T-helper 2 cell treated with Interferon-gamma antibody and Interleukin-4, amounts not matched to agents 100 ng/mL and 5 ng/mL, for 36 hours (primary cell): ENCODE results near the gene PNPLA7. TPM values are rescaled to one million over a fixed set of nuclear protein-coding genes. Genes with fewer than 3 reads are reported as not detected.
"Not testable (repeated sequence)": the region's sequence is repeated elsewhere in the genome, so short reads cannot be mapped to it uniquely, and the experiment has no call there.

Experiments
- intact Hi-C: fragments of 100-400 bp; cut with micrococcal nuclease; formaldehyde crosslinking; loops from one replicate; pipeline ENCODE4 v1.15.1; 2023
- total RNA-seq: library from RNA; stranded (reverse); gene quantifications from 2 replicates; pipeline ENCODE4 v1.2.3, GENCODE V29; 2022

Gene PNPLA7
- total RNA-seq, 1 donor from 2014 or later: 3.0 TPM

DNA sequence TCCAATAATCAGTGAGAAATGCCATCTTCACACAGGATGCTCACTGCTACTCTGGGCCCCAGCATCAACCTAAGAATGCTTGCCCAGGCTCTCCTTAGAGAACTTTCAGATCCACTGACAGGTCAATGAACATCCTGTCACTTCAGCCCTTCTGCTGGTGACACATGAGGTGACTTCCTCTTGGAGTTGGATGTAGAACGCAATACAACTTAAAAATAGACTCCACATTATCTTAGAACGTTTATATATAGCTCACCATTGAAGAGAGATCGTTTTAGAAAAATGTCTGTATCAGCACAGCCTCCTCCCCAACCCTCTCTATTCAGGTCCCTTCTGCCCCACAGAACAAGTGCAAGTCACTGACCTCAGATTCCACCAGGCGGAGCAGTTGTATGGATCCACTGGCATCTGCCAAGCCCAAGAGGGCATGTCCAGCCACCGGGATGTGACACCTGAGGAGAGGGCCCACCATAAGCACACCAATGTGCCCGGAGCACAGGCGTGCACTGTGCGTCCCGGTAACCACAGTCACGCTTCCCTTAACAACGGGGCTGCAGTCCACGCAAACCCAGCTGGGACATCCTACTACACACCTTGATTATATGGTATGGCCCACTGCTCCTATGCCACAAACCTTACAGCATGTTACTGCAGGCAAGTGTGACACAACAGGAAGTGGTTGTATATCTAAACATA is 25.7 kb upstream of the PNPLA7 start:
- intact Hi-C loops: no loop called here

- intact Hi-C loops: no loop called here
Observed at GRCh38 chr9:137575364-137575715, 25.1 kb upstream of the PNPLA7 start.

GRCh38 chr9:137574192-137574591 is 24.0 kb upstream of the PNPLA7 start:
- intact Hi-C loops: no loop called here

DNA sequence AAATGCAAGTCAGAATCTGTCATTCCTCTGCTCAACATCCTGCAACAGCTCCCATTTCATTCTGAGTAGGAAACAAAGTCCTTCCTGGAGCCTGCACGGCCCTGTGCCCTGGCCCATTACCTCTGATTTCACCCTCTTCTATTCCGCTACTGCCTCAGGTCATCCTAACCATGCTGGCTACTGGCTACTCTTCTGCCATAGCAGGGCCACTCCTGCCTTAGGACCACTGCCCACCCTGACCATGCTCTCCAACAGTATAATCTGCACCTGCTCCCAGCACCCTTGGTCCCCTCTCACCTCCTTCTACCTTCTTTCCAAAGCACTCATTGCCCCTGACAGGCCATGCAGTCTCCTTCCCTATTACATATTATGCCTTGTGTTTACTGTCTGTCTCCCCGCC is 20.4 kb upstream of the PNPLA7 start:
- intact Hi-C loops: no loop called here

- intact Hi-C loops: no loop called here
Observed at GRCh38 chr9:137569609-137570203, 19.5 kb upstream of the PNPLA7 start.

DNA sequence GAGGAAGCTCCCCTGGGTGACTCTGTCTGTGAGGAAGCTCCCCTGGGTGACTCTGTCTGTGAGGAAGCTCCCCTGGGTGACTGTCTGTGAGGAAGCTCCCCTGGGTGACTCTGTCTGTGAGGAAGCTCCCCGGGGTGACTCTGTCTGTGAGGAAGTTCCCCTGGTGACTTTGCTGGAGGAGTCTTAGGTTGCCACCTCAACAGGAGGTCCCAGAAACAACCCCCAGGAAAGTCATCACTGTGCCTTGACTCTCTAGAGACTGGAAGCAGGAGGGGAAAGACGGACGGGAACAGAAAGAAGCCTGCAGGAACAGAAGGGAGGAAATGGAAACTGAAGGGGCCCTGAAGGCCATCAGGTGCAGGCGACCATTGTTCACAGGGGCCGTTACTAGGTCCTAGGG is 18.2 kb upstream of the PNPLA7 start:
- intact Hi-C loops: not testable (repeated sequence)

DNA sequence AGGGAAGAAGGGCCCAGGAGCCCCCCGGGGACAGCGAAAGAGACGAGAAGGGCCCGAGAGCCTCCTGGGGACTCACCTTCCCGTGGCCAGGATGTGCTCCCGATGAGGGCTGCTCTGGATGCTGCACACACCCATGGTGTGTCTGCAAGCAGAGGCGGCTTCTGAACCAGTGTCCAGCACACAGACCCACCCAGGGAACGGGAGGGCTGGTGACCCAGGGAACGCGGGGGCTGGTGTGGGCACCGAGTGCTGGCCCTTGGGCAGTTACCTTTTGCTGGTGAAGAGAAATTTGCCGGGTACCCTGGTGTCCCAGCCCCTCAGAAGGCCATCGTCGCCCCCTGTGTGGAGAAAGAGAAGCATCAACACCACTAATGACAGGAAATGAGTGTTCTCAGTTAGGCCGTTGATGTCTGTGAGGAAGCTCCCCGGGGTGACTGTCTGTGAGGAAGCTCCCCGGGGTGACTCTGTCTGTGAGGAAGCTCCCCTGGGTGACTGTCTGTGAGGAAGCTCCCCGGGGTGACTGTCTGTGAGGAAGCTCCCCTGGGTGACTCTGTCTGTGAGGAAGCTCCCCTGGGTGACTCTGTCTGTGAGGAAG is 14.7 kb upstream of the PNPLA7 start:
- intact Hi-C loops: no loop called here

DNA sequence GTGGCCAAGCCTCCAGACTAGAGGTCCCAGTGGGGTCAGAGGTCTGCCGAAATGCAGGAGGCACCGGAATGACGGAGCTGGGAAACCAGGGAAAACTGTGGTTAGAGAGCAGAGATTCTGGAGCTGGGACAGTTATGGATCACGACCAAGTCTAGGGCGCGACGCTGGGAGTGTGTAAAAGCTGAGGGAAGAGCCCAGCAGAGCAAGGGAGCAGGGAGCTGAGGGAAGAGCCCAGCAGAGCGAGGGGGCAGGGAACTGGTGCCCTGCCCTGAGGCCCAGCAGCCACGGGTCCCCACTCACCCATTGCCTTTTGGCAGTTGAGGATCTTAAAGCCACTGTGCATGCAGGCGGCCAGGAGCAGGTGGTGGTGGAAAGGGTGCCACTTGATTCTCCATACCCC is 13.9 kb upstream of the PNPLA7 start:
- intact Hi-C loops: no loop called here

- intact Hi-C loops: no loop called here
Observed at GRCh38 chr9:137558127-137558526, 7.9 kb upstream of the PNPLA7 start.

DNA sequence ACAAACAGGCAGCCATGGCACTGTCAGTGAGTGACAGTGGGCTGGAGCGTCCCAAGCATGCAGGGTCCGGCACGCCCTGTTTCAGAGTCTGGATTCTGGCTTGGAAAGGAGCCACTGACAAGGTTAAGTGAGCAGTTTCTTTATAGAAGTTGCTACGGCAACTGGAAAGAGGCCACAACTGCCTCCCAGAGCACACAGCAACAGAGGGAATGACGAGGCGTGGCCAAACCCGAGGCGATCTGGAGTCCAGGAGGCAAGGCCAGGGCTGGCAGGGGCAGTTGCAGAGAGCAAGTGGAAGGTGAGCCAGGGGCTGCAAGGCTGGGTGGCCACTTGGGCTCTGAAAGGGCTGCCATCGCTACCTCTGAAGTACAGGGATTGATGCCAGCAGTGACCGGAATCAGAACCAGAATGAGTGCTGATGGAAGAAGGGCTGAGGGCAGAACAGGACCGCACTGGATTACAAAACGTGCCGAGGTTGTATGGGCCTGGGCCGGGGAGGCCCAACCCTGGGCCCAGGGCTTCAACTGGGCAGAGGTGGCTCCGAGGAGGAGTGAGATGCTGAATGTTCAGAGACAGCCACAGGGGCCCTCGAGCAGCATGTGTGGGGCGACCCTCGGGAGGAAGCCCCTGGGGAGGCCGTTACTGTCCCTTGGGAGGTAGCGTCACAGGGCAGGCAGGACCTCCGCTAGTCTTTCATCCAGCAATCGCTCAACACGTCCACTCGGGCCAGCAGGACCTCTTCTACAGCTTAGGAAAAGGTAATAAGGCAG is 6.1 kb upstream of the PNPLA7 start:
- intact Hi-C loops: no loop called here

DNA sequence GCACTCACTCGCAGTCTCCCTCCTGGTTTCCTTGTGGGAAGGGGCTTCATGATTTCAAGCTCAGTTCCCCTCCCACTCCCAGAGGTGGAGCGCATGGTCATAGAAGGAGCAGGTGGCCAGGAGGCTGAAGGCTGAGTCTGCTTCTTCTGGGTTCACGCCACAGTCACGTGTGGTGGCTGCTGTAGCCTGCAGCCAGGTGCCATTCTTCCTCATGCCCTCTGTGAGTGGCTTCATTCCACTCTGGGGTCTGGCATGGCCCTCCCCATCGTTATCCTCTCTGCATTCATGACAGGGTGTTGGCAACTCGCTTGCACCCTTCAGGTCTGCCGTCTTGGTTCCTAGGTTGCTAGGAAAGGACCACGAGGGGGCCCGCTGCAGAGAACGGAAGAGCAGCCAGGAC is 5.0 kb upstream of the PNPLA7 start:
- intact Hi-C loops: no loop called here

DNA sequence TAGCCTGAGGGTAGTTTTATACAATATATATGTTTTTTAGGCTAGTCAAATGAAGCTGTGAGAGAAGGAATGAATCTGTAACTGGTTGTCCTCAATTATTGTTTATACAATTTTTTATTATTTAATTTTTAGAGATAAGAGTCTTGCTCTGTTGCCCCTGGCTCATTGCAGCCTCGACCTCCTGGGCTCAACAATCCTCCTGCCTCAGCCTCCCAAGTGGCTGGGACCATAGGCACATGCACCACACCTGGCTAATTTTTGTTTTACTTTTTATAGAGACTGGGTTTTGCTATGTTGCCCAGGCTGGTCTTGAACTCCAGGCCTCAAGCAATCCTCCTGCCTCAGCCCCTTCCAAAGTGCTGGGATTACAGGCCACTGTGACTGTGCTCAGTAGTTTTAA is 4.1 kb upstream of the PNPLA7 start:
- intact Hi-C loops: no loop called here

DNA sequence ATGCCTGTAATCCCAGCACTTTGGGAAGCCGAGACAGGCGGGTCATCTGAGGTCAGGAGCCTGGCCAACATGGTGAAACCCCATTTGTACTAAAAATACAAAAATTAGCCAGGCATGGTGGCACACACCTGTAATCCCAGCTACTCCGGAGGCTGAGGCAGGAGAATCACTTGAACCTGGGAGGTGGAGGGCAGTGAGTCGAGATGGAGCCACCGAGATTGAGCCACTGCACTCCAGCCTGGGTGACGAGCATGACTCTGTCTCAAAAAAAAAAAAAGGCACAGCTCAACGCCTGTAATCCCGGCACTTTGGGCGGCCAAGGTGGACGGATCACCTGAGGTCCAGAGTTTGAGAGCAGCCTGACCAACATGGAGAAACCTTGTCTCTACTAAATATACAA is 3.5 kb upstream of the PNPLA7 start:
- intact Hi-C loops: not testable (repeated sequence)

- intact Hi-C loops: no loop called here
Observed at GRCh38 chr9:137552022-137552768, 2.0 kb upstream of the PNPLA7 start.

DNA sequence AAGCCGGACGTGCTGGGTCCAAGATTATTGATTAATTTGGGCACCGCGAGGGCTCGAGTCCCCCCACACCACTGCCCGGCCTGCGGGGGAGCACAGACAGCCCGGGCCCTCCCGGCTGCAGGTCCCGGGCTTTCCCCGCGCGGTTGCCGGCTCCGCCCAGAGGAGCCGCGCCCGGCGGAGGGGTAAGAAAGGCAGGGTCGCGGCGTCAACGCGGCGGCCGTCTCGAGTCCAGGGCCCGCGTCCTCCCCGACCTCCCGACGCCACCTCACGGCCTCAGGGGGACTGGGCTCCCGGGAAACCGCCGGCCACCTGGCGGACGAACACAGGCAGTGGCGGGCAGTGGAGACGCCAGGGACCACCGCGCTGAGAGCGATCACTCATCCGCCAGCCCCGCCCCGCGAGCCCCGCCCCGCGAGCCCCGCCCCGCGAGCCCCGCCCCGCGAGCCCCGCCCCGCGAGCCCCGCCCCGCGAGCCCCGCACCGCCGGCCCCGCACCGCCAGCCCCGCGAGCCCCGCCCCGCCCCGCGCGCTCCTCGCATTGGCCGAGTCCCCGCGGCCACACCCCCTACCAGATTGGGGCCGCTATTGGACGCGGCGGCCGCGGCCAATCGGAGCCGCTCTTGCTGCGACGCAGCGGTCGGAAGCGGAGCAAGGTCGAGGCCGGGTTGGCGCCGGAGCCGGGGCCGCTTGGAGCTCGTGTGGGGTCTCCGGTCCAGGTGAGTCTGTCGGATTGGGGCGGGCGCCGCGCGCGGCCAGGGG is 1.2 kb upstream of the PNPLA7 start, which contains the start of gene MRPL41:
Gene MRPL41 (plus strand): TSS at position 616 of the 758 bp plus-strand sequence. CDS start 203 bp downstream, outside the sequence.
- intact Hi-C loops: loop anchor here (1.0 kb wide), 3 partner anchors 39 to 92 kb away; partner anchors contain the start of genes ARRDC1, NSMF and ZMYND19

DNA sequence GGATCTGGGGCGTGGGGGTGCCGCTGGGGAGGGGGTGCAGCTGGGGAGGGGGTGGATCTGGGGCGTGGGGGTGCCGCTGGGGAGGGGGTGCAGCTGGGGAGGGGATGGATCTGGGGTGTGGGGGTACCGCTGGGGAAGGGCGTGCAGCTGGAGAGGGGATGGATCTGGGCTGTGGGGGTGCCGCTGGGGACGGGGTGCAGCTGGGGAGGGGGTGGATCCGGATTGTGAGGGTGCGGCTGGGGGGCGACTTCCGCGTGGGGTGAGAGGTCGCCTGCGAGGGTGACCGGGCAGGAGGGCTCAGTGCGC is 709 bp upstream of the PNPLA7 start:
- intact Hi-C loops: loop anchor here (1.0 kb wide), 3 partner anchors 39 to 92 kb away; partner anchors contain the start of genes ARRDC1, NSMF and ZMYND19

GRCh38 chr9:137547687-137548543 is 2.3 kb downstream of the PNPLA7 start:
- intact Hi-C loops: no loop called here

GRCh38 chr9:137545123-137545522 is 5.1 kb downstream of the PNPLA7 start:
- intact Hi-C loops: no loop called here

DNA sequence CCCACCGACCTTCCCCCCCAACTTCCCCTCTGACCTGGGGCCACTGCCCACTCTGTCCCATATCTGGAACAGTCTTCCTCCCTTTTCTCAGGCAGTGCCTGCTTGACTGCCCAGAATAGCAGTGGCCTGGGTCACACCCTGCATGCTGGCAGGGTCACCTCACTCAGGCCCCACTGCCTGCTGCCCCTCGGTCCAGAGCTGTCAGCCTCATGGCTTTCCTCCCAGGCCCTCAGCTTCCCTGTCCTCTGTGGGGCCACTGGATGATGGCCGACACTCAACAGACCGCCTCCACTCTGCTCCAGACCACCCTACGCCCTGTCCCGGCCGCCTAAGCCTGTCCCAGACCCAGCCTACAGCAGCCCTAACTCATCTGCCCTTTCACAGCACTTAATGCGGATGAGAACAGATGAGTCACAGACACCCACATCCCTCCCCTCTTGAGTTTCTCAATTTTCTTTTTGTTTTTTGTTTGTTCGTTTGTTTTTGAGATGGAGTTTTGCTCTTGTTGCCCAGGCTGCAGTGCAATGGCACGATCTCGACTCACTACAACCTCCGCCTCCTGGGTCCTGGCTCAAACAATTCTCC is 5.9 kb downstream of the PNPLA7 start:
- intact Hi-C loops: no loop called here
